C4-2B (cell line): ENCODE data around the gene MUC6.

Source experiments
- H3K27ac ChIP-seq: fragments of 450-650 bp; 2 replicates; pipeline ENCODE4 v1.5.1; 2017
- CTCF ChIP-seq: fragments of 450-650 bp; conservative IDR thresholded peaks from 2 replicates; pipeline ENCODE4 v1.5.1; 2017; ENCODE audit warnings: mild to moderate bottlenecking
- ZFX ChIP-seq: fragments of 450-650 bp; IDR thresholded peaks from 2 replicates; pipeline ENCODE4 v1.6.1; 2017

The MUC6 gene

GRCh38 chr11:1026641-1027482 is 9.7 kb downstream of the MUC6 start:
- TF ChIP-seq ZFX (no peak), CTCF (no peak)
- no peak overlapping the region for H3K27ac ChIP-seq

- no peak overlapping the region for H3K27ac ChIP-seq
- TF ChIP-seq CTCF (no peak), ZFX (no peak)
These were observed 10.4 kb downstream of the MUC6 start for GRCh38 chr11:1026163-1026450.

GRCh38 chr11:1025410-1026162 is 10.9 kb downstream of the MUC6 start:
- no peak overlapping the region for H3K27ac ChIP-seq
- no peak for TF ChIP-seq CTCF
- TF ChIP-seq ZFX = no peak

- no peak for TF ChIP-seq ZFX
- TF ChIP-seq CTCF = no peak
- H3K27ac ChIP-seq = no peak overlapping the region
These were observed 11.7 kb downstream of the MUC6 start for GRCh38 chr11:1024597-1025409.

GRCh38 chr11:1023811-1024596 is 12.5 kb downstream of the MUC6 start:
- TF ChIP-seq ZFX (no peak), CTCF (no peak)
- no peak overlapping the region for H3K27ac ChIP-seq

GRCh38 chr11:1022908-1023810 is 13.4 kb downstream of the MUC6 start:
- no peak overlapping the region for H3K27ac ChIP-seq
- TF ChIP-seq ZFX = no peak

GRCh38 chr11:1022411-1022810 is 14.1 kb downstream of the MUC6 start:
- TF ChIP-seq ZFX = no peak
- no peak for TF ChIP-seq CTCF
- H3K27ac ChIP-seq = no peak overlapping the region
